ENCODE measurements around the gene RIOX2.
"Not testable (repeated sequence)": the region's sequence is repeated elsewhere in the genome, so short reads cannot be mapped to it uniquely, and the experiment has no call there.

RIOX2 gene

GRCh38 chr3:97950360-97950759 is 21.9 kb downstream of the RIOX2 start:
- no peak for DNase-seq

GRCh38 chr3:97949743-97950142 is 22.5 kb downstream of the RIOX2 start:
- DNase-seq: no peak

GRCh38 chr3:97949110-97949485 is 23.1 kb downstream of the RIOX2 start:
- no peak for DNase-seq

GRCh38 chr3:97948351-97949109 is 23.7 kb downstream of the RIOX2 start:
- DNase-seq: no peak

GRCh38 chr3:97942801-97943546 is 29.3 kb downstream of the RIOX2 start:
- DNase-seq: no peak

GRCh38 chr3:97940034-97940433 is 32.2 kb downstream of the RIOX2 start:
- peak in 1 of 2 donors; percentile 36 for DNase-seq

GRCh38 chr3:97939401-97939800 is 32.8 kb downstream of the RIOX2 start:
- DNase-seq: no peak

- no peak for DNase-seq
Observed at GRCh38 chr3:97938444-97938843, 33.8 kb downstream of the RIOX2 start.

GRCh38 chr3:97937205-97937604 is 35.0 kb downstream of the RIOX2 start:
- DNase-seq: no peak

GRCh38 chr3:97935842-97936241 is 36.4 kb downstream of the RIOX2 start:
- no peak for DNase-seq

- no peak for DNase-seq
Observed at GRCh38 chr3:97934980-97935695, 37.1 kb downstream of the RIOX2 start.

GRCh38 chr3:97932387-97932801 is 39.8 kb downstream of the RIOX2 start:
- no peak for DNase-seq

- no peak for DNase-seq
Observed at GRCh38 chr3:97931218-97931617, 41.0 kb downstream of the RIOX2 start.

GRCh38 chr3:97930018-97930417 is 42.2 kb downstream of the RIOX2 start:
- DNase-seq: no peak

- DNase-seq: no peak
Observed at GRCh38 chr3:97928986-97929385, 43.2 kb downstream of the RIOX2 start.

GRCh38 chr3:97927704-97928103 is 44.5 kb downstream of the RIOX2 start:
- no peak for DNase-seq

GRCh38 chr3:97917813-97918536 is 54.3 kb downstream of the RIOX2 start:
- DNase-seq: no peak

GRCh38 chr3:97916576-97916975 is 55.7 kb downstream of the RIOX2 start:
- no peak for DNase-seq

- no peak for DNase-seq
Observed at GRCh38 chr3:97914388-97914787, 57.8 kb downstream of the RIOX2 start.

GRCh38 chr3:97911459-97911858 is 60.8 kb downstream of the RIOX2 start:
- no peak for DNase-seq

GRCh38 chr3:97910931-97911351 is 61.3 kb downstream of the RIOX2 start:
- DNase-seq: peak; percentile 11 to 55

- peak; percentile 17 to 53 for DNase-seq
Observed at GRCh38 chr3:97910236-97910831, 61.9 kb downstream of the RIOX2 start.

- DNase-seq: not testable (repeated sequence)
Observed at GRCh38 chr3:97909830-97910229, 62.4 kb downstream of the RIOX2 start.
